Colonic mucosa (tissue), 4 donors: ENCODE measurements around the gene CD2AP. TPM values are rescaled to one million over a fixed set of nuclear protein-coding genes. Genes with fewer than 3 reads are reported as not detected.

Source experiments
- DNase-seq: peaks from one replicate; pipeline ENCODE4 v3.0.0-alpha.2; 2020
- H3K27ac ChIP-seq: fragments of 200-600 bp; one replicate; pipeline ENCODE4 v1.8.0; 2021
- H3K27me3 ChIP-seq: fragments of 200-600 bp; one replicate; pipeline ENCODE4 v1.8.0; 2021
- H3K36me3 ChIP-seq: fragments of 200-600 bp; one replicate; pipeline ENCODE4 v1.8.0; 2021
- H3K4me1 ChIP-seq: fragments of 200-600 bp; one replicate; pipeline ENCODE4 v1.8.0; 2021; ENCODE audit warnings: mild to moderate bottlenecking
- H3K4me3 ChIP-seq: fragments of 200-600 bp; one replicate; pipeline ENCODE4 v1.8.0; 2021
- H3K9ac ChIP-seq, 2 donors: one replicate each; pipeline ENCODE4 v1.7.0; 2013; ENCODE audit warnings: control low read depth in 2 of 2, low read depth in 2 of 2, low read length in 2 of 2
- H3K9me3 ChIP-seq: fragments of 200-600 bp; one replicate; pipeline ENCODE4 v1.8.0; 2021
- CTCF ChIP-seq: fragments of 200-600 bp; IDR thresholded peaks from one replicate; pipeline ENCODE4 v1.8.0; 2022; ENCODE audit warnings: antibody characterized with exemption, mild to moderate bottlenecking
- intact Hi-C: fragments of 100-400 bp; cut with DNase I; formaldehyde crosslinking; loops from one replicate; pipeline ENCODE4 v1.14.1; 2022
- total RNA-seq, 2 donors: library from RNA; stranded (reverse); fragmentation: NEBNext Ultra II Directional in 1 of 2; extraction: Animal tissue kit (Norgen Biotek cat#: 25700) in 1 of 2; gene quantifications; one replicate each; pipeline ENCODE4 v1.2.1, GENCODE V29; 2021
- donor health status: healthy.
- donor health status: DM: no; HTN: no; CAD: no.
- donor health status: DM: no; HTN: no; CAD: no.

Gene CD2AP
- total RNA-seq, 2 donors from 2014 or later: 83.1 to 146 TPM

GRCh38 chr6:47484616-47485015 is 7.0 kb downstream of the CD2AP start:
- Histone ChIP-seq H3K9me3 (no peaks in the 10 kb centered on the region), H3K27me3 (no peaks in the 10 kb centered on the region), H3K4me3 (no peak overlapping the region), H3K9ac (no peak overlapping the region), H3K4me1 (peaks cover 15% of the 10 kb centered on the region), H3K36me3 (no peaks in the 10 kb centered on the region), H3K27ac (peak overlapping the region; percentile 42)
- no peak for TF ChIP-seq CTCF
- intact Hi-C loops: no loop called here
- DNase-seq: no peak

- Histone ChIP-seq H3K9me3 (no peaks in the 10 kb centered on the region), H3K9ac (no peak overlapping the region), H3K4me3 (no peak overlapping the region), H3K27ac (no peak overlapping the region), H3K4me1 (peaks cover 15% of the 10 kb centered on the region), H3K36me3 (no peaks in the 10 kb centered on the region), H3K27me3 (no peaks in the 10 kb centered on the region)
- no peak for DNase-seq
- no peak for TF ChIP-seq CTCF
- intact Hi-C loops: no loop called here
These were observed 7.5 kb downstream of the CD2AP start for GRCh38 chr6:47485083-47485482.

- Histone ChIP-seq H3K36me3 (no peaks in the 10 kb centered on the region), H3K27me3 (no peaks in the 10 kb centered on the region), H3K9ac (no peak overlapping the region), H3K9me3 (no peaks in the 10 kb centered on the region), H3K4me3 (no peak overlapping the region), H3K4me1 (peaks cover 15% of the 10 kb centered on the region), H3K27ac (no peak overlapping the region)
- DNase-seq: no peak
- no peak for TF ChIP-seq CTCF
- intact Hi-C loops: no loop called here
These were observed 8.0 kb downstream of the CD2AP start for GRCh38 chr6:47485491-47486135.

- no peaks in the 10 kb centered on the region for H3K27me3 ChIP-seq
- H3K36me3 ChIP-seq: no peaks in the 10 kb centered on the region
- no peaks in the 10 kb centered on the region for H3K9me3 ChIP-seq
- intact Hi-C loops: no loop called here
- DNase-seq: no peak
- H3K4me1 ChIP-seq: peaks cover 3% of the 10 kb centered on the region
- no peak overlapping the region for H3K4me3 ChIP-seq
- no peak for TF ChIP-seq CTCF
- H3K9ac ChIP-seq: no peak overlapping the region
- no peak overlapping the region for H3K27ac ChIP-seq
These were observed 12.4 kb downstream of the CD2AP start for GRCh38 chr6:47489995-47490394.

- TF ChIP-seq CTCF: no peak
- H3K36me3 ChIP-seq: no peaks in the 10 kb centered on the region
- H3K9ac ChIP-seq: no peak overlapping the region
- H3K27ac ChIP-seq: no peak overlapping the region
- H3K9me3 ChIP-seq: no peaks in the 10 kb centered on the region
- intact Hi-C loops: no loop called here
- no peaks in the 10 kb centered on the region for H3K4me1 ChIP-seq
- no peak for DNase-seq
- no peaks in the 10 kb centered on the region for H3K27me3 ChIP-seq
- H3K4me3 ChIP-seq: no peak overlapping the region
These were observed 13.1 kb downstream of the CD2AP start for GRCh38 chr6:47490676-47491075.
